Stimulated activated CD4-positive, alpha-beta T cell treated with anti-CD3 and anti-CD28 coated beads, TNF-alpha, amount 100 ng/mL, for 1 hour (primary cell): ENCODE data around the gene USH2A.

Experiments
- DNase-seq, 3 donors: peaks; one replicate each; pipeline ENCODE4 v3.0.0-alpha.2; 2020; ENCODE audit warnings: low read depth in 3 of 3, low spot score in 1 of 3

Gene USH2A

DNA sequence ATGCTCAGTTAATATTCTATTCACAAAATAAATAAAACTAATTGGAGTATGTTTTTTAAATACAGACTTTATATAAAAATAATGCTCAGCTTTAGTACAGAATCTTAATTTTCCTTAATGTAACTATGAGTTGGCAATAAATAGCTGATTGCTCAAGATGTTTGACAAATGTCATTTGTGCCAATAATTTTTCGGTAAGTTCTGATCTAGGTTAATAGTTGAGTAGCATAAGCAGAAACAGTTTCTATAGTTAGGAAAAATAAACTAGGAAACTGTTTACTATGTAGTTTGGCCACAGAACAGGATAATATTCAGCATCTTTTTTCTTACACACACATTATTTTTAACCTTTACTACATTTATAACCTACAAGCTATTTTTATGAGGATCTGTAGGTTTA is 815.8 kb downstream of the USH2A start:
- no peak for DNase-seq

- DNase-seq = no peak
Observed at GRCh38 chr1:215606564-215607168, 816.6 kb downstream of the USH2A start.

DNA sequence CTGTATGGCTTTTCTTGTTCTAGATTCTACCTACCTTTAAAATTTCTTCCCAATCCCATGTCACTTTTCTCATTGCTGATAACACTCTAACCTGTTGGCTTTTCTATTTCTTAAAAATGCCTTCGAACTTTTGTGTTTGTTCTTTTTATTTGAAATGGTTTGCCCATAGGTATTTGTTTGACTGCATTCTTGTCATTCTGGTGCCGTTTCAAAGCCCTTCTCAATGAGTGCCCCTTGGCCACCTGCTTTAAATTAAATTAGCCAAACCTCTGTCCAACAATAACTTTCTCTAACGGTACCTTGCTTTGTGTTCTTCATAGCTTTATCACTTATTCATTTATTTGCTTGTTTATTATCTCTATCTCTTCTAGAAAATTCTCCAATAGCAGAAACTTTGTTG is 817.2 kb downstream of the USH2A start:
- DNase-seq = no peak

DNA sequence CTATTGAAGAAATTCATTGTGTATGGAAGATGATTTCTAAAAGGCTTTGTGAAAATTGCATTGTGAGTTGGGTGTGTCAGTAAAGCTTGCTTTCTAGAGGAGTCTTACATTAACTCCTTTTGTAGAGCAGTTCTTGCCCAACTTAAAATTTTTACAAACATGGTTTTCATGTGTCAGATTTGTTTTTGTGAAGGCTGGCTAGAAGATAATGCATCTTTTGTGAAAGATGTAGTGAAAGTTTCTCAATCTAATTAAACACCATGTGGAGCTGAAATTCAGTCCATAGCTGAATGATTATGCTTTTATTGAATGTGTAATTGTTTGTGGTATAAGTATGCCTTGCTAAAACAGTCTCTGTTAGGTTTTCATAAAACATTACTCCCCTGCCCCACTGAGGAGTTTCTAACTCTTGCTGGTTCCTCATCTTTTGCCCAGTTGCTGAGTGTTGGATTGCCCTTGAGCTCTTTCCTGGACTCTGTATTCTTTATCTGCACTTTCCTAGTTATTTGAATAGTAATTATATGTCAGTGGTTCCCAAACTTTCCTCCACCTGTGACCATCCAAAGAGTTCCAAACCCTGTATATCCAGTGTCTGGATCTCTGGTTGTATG is 818.1 kb downstream of the USH2A start:
- DNase-seq = no peak

DNA sequence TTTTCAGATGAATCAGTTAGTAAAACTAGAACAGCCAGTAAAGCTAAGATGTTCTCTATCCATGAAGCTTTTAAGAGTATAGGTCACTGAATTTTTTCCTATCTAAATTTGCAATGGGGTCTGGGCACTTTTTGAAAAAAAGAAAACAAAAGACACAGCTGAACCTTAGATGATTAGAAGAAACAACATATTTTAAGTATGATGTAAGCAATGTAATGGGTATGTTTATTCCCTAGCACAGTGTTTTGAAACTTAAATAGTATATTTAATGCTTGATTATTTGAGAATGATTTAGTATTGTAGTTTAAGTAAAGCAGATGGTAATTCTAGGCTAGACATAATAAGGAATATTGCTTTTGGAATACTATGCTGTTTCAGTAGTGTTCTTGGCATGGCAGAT is 819.9 kb downstream of the USH2A start:
- no peak for DNase-seq

- no peak for DNase-seq
Observed at GRCh38 chr1:215601276-215601675, 822.0 kb downstream of the USH2A start.

DNA sequence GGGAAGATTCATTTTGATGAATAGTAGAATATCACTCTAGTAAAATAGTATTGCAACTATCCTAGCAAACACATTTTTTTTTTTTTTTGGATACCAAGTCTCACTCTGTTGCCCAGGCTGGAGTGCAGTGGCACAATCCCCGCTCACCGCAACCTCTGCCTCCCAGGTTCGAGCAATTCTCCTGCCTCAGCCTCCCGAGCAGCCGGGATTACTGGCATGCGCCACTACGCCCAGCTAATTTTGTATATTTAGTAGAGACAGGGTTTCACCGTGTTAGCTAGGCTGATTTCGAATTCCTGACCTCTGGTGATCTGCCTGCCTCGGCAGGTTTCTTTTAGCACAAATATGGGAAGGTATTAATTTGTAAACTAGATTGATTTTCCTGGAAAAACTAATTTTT is 822.4 kb downstream of the USH2A start:
- no peak for DNase-seq

DNA sequence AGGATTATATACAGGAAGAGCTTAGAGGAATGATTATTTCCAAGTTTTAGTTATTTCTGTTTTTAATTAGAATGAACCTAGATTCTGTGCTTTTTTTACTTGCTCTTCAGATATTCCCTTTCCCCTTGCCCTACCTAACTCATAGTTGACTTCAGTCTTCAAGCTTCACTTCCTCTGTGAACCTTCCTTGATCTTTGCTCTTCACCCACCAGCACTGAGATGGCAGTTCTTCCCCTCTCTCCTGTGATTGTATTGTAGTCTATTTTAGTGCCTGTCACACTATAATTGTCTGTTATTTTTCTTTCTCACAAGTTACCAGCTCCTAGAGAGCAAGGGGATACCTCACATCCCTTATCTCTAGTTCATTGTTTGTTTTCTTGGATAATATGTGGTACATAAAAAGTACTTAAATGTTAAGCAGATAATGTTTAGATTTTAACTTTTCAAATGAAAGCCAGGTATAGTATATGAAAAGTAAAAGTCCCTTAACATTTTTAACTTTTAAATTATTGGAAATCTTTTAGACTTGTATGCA is 822.9 kb downstream of the USH2A start:
- no peak for DNase-seq

- no peak for DNase-seq
Observed at GRCh38 chr1:215599418-215600074, 823.7 kb downstream of the USH2A start.

- no peak for DNase-seq
Observed at GRCh38 chr1:215597961-215598360, 825.3 kb downstream of the USH2A start.

GRCh38 chr1:215595231-215595630 is 828.0 kb downstream of the USH2A start:
- no peak for DNase-seq

GRCh38 chr1:215594640-215595039 is 828.6 kb downstream of the USH2A start:
- DNase-seq = no peak

GRCh38 chr1:215590779-215591491 is 832.3 kb downstream of the USH2A start:
- DNase-seq = no peak

DNA sequence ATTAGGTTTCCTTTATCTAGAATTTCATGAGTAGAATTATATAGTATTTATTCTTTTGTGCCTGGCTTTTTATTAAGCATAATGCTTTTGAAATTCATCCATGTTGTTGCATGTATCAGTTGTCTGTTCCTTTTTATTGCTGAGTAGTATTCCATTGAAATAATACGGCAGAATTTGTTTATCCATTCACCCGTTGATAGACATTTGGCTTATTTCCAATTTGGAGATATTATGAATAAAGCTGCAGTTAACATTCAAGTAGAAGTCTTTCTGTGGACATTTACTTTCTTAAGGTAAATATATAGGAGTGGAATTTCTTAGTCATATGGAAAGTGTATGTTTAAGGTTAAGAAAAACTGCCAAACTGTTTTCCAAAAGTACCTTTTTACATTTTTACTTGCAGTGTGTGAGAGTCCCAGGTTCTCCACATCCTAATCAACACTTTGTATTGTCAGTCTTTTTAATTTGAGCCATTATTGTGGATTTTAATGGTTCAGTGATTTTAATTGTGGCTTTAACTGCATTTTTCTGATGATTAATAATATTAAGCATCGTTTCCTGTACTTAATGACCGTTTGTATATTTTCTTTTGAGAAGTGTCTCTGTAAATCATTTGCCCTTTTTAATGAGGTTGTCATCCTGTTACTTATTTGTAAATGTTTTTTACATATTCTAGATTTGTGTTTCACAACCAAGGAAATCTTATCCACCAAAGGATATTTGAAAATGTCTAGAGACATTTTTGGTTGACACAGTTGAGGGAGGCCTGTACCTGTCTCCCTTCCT is 833.4 kb downstream of the USH2A start:
- no peak for DNase-seq

GRCh38 chr1:215584389-215584788 is 838.9 kb downstream of the USH2A start:
- DNase-seq = no peak

DNA sequence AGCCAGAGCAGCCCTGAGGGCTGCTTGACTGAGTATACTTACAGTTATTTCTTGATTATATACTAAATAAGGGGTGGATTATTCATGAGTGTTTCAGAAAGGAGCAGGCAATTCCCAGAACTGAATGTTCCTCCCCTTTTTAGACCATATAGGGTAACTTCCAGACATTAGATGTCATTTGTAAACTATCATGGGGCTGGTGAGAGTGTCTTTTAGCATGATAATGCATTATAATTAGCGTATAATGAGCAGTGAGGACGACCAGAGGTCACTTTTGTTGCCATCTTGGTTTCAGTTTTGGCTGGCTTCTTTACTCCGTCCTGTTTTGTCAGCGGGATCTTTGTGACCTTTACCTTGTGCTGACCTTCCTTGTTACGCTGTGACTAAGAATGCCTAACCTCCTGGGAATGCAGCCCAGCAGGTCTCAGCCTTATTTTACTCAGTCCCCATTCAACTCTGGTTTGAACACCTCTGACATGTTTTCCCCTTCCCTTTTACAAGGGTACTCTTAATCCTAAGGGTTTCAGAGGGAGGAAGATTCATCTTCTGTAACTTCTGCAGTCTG is 840.0 kb downstream of the USH2A start:
- DNase-seq = no peak

DNA sequence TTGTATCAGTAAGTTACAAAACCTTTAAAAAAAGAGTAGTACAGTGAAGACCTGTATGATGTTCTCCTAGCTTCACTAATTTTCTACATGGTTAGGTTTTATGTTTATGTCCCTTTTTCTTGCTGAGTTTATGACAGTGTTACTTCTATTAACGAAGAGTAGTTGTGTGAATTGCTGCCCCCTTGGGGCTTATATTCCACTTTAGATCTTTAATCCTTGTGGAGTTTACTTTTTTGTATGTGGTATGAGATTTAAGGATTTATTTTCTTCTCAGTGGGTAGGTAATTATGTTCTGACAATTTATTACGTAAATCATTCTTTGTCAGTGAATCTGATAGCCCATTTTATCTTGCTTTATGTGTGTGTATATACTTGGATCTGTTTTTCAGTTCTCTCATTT is 841.4 kb downstream of the USH2A start:
- DNase-seq = no peak
